ENCODE data around the gene CEACAM8. TPM values are rescaled to one million over a fixed set of nuclear protein-coding genes. Genes with fewer than 3 reads are reported as not detected.
"Not testable (repeated sequence)": the region's sequence is repeated elsewhere in the genome, so short reads cannot be mapped to it uniquely, and the experiment has no call there.

CEACAM8 gene
- total RNA-seq, 1 donor from 2014 or later = not detected

DNA sequence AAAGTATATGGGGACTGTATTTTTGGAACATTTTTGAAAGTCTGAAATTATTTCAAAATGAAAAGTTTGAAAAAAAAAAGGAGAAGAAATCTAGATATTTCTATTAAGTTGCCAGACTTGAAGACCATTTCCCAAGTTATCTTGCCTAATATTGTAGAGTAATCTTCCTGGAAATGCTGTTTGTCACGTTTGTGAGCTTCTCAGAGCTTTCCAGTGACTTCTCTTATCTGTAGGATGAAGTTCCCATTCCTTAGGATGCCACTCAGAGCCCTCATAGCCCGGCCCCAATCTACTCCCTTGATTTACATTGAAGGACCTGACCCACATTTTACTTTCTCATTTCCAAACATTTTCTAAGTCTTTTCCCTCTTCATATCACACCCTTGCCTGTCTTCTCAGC, 23.6 kb downstream of the CEACAM8 start:
- ATAC-seq = no peak

DNA sequence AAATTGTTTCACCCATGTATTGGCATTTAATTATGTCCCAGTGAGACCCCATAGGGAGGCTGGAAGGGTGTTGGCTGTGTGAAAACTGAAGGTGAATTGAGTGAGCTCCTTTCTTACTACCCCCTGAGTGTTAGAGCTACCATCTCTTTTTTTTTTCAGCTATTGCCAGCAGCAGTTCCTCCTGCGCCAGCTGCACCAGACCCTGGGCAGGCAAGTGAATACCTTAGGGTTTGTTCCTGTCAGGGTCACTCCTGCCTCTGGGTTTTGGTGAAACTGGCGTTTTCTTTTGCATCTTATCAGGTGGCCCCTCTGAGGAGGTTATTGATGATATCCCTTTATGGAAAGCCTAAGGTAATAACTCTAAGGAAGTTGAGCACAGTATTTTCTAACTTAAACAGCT, 25.5 kb downstream of the CEACAM8 start:
- no peak for ATAC-seq

DNA sequence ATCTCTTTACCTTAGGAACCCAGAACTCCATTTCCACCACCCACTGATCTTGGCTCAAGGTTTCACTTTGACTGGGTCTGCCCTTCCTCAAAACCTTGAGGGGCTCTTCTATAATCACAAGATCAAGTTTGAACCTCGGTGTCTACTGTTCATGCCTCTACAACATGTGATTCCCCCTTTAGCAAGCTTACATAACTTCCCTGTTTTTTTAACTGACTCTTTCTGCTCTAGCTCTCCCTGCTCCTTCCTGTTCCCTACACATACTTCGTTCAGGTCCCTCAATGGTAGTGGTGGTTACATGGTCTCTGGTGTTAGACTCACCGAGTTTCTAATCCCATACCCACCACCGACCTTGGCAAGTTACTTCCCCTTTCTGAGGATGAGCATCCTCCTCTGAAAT, 26.7 kb downstream of the CEACAM8 start:
- ATAC-seq = no peak

DNA sequence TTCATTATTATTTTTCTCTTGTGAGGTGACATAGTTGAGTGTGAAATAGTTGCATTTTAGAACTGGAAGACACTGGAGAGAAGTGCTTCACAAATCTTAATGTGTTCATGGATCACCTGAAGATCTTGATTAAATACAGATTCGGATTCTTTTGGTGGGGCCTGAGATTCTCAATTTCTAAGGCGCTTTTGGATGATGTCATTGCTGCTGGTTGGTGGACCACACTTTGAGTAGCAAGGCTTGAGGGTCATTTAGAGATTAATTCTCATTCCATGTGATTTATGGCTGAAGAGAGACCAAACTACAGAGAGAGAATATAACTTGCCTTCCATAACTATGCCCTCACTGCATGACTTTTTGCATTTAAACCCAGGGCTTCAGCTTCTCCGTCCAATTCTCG, 27.2 kb downstream of the CEACAM8 start:
- no peak for ATAC-seq

DNA sequence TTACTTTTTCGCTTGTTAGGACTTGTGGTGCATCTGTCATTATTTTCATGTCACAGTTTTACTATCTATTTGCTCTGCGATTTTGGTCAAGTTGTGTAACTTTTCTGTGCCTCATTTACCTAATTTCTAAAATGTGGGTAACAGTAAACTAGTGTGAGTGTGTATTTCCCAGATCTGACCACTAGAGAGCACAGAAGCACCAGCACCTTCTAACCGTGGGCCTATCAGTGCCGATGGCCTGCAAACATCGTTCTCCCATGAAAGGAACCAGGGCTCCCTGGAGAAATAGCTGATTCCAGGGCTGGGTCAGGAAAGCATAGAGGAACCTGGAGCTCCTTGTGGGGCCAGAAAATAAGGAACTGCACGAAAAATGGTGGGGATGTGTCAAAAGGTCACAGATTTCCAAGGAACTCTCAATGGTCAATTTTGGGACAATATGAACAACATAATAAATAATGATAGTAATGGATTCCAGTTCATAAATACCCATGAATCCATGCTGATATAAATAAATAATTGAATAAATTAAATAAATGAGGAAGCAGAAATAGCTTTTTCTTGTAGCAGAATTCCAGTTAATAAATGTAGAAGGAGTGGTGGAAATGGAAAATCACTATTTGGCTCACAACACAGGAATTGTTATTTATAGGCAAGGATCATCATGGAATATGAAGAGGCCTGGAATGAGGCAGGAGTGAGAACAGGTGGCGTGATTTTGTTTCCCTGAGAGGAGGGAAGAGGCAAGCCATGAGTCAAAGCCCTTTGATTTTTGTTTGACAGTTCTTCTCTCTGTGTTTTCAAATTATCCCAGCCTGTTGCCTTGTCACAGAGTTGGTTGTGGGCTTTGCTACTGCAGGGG, 31.1 kb downstream of the CEACAM8 start:
- peak; percentile 55 for ATAC-seq

DNA sequence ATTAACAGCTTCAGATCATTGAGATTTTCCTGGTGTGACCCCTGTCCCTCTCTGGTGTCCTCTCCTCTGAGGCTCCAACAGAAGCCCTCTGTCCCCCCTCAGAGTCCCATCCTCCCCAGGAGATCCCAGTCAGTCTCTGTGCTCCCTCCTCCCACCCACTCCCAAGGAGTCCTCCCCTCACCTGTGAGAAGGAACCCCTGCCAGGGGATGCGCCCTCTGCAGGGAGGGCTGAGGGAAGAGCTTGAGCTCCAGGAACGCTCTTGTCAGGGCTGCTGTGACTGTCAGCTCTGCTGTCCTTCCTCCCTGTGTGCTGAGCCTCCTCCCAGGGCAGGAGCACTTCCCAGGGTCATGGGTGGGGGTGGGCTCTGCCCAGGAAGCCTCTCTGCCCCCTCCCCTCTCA, 33.2 kb downstream of the CEACAM8 start:
- no peak for ATAC-seq

DNA sequence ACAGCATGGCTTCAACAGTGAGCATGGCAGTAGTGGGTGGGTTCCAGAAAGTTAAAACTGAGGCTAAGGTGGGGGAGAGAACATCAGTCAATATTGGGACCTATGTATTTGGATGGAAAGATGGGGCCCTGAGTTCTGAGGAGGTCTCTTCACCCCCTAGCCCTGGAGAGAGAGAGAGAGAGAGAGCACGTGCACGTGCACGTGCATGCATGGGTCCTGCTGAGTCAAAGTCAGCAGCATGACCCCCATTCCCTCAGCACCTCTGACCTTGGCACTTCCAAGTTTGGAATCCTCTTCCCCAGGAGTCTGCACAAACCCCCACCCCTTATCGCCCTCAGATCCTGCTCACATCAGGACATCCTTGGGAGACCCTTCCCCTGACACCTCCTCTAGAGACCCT, 34.0 kb downstream of the CEACAM8 start:
- no peak for ATAC-seq

DNA sequence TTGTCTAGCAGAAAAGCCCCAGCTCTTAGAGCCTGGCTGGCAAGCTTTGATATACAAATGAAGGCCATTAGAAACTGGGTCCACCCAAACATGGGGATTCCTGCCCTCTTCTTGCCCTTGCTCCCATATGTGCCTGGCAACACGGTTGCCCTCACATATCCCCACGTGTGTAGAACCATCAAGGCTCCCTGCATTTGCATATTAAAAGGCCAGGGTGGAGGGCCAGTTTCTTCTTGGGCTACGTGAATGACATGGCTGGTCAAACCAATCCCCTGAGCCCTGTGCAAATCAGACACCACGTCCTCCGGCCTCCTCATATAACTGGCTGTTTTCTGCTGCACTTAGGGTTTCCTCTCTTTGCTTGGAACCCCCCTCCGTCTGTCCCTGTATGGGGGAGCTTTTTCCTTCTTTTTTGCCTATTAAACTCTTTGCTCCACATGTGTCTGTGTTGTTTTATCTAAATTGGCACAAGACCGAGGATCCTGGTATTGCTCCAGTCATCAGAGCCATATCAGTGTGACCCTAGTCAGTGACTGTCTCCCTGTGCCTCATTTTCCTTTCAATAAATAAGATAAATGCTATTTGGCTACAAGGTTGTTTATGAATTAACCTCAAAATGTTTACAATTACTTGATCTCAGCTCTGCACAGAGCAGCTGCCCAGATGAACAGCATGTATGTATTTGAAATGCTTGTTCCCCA, 36.1 kb downstream of the CEACAM8 start:
- no peak for ATAC-seq

DNA sequence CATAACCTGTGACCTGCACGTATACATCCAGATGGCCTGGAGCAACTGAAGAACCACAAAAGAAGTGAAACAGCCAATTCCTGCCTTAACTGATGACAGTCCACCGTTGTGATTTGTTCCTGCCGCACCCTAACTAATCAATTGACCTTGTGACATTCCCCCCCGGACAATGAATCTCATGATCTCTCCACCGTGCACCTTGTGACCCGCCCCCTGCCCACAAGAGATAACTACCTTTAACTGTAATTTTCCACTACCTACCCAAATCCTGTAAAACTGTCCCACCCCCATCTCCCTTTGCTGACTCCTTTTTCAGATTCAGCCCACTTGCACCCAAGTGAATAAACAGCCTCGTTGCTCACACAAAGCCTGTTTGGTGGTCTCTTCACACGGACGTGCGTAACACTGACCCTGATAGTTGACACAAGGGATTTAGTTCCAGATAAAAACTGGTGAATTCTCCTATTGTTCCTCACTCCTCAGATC, 37.3 kb downstream of the CEACAM8 start:
- not testable (repeated sequence) for ATAC-seq

DNA sequence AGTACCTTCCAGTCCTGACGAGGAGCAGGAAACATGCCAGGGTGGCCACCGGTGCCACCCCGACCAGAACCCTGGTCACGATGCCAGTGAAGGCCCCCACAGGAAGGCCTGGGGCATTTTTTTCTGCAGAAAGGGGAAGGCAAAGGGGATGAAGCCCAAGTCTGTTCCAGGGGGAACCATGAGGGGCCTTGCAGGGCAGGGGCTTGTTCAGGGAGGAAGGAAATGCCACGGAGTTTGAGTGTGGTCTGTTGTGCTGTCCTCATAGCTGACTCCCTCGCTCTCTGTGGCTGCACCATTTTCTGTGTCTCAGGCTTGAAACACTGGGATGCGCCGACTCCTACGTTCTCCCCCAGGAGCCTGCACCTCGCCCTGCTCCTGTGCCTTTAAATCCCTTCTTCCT, 38.9 kb downstream of the CEACAM8 start:
- no peak for ATAC-seq

DNA sequence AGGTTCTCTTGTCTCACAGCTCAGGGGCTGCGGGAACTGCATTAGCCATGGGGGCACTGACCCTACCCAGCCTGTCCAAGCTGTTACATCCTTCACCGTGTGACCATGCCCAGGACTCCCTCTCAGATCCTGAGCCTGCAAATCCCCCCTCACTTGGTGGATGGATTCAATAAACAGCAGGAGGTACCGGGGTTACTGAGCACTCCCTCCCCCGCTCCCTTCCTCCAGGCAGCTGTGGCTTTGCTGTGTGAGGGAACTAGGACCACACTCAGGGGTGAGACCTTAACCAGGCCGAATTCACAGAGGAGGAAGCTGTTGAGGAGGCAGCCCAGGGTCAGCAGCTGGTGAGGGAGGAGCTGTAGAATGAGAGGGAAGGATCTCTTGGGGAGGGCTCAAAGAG, 39.4 kb downstream of the CEACAM8 start:
- no peak for ATAC-seq

DNA sequence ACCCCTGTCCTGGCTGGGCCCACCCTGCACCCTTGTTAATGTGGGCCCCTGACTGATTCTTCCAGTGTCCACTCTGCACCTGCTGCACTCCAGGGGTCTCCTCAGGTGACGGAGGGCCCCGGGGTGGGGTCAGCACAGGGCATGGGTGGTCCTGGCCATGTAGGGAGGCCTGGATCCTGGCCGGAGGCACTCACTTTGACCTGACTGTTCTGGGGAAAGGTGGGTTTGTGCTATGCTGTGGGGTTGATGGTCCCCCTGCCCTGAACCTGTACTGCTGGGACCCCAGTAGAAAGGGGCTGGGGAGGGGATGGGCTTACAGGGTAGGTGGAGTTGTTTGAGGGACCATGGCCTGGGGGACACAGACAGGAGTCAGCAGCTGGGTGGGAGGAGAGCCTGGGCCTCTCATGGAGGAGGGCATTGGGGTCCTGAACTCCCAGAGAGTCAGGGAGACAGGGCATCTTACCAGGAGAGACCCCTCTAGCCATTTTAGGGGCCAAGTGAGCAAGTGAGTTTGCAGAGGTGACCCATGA, 40.6 kb downstream of the CEACAM8 start:
- ATAC-seq = peak; percentile 10

DNA sequence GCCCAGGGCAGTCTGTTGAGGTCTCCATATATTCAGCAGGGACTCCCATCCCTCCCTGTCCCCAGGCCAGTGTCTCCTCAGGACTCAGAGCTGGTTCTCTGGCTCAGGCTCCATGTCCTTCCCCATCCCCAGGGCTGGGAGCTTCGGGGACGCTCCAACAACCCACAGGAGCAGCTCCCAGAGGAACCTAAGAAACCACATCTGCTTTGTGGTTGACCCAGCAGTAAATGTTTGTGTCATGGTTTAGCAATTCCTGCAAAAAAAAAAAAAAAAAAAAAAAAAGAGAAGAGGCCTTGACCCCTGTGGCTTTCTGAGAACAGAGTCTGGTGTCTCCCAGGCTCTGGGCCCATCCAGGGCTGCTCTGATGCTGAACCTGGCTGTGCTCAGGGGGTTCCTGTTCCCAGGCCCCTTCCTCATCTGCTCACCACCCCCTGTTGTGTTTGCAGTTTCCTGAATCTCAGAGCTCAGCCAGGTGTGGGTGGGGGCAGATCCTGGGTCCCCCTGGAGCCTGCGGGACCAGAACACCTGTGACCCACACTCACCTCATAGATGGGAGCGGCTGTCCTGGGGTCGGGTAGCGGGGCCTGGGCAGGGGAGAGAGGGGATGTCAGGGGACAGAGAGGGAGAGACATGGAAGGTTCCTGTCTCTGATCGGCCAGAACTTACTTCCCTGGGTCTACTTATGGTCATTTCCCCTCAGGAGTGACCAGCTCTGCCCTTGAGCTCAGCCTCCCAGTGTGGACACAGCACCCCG, 41.3 kb downstream of the CEACAM8 start:
- ATAC-seq = peak; percentile 20

DNA sequence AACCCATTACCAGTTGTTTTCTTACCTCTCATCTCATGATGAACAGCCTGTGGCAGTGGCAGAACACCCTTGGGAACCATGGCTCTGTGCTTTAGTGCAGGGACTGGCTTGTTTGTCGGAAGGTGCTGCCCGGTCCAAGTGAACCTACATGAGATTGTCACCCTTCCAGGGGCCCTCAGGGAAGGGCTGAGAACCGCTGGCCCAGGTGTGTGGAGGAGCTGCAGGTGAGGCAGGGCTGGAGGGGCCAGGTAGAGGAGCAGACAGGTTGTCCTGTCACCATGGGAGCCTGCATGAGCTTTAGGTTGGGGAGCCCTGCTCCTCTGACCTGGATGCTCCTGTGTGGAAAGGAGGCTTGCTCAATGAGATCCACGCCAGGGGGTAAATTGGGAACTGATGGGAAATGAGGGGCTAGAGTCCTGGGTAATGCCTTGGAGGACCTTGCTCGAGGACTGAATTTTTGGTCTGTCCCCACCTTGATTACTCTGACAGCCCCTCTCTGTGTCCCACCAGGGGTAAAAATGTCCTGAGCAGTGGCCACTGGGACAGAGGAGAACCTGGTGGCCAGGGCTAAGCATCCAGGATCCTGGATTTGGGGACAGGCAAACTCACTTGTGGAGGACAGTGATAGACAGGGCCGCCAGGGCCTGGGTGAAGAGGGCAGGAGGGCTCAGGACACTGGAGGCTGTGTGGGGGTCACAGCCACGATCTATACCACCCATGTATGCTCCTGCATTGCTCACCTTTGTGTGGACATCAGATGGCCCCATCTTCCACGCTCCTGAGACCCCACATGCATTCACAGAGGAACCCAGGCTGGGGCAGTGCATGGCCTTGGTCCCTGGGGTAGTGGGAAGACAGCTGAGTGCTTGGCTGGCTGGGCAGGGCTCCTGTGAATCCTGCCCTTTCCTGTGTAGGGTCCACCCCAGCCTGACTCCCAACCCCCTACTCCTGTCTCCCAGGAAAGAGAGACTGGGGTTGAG, 42.3 kb downstream of the CEACAM8 start:
- no peak for ATAC-seq

DNA sequence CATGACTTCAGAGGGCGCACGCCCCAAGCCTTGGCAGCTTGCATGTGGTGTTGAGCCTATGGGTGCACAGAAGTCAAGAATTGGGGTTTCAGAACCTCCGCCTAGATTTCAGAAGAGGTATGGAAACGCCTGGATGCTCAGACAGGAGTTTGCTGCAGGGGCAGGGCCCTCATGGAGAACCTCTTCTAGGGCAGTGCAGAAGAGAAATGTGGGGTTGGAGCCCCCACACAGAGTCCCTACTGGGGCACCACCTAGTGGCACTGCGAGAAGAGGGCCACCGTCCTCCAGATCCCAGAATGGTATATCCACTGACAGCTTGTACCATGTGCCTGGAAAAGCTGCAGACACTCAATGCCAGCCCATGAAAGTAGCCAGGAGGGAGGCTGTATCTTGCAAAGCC, 44.2 kb downstream of the CEACAM8 start:
- ATAC-seq = not testable (repeated sequence)

DNA sequence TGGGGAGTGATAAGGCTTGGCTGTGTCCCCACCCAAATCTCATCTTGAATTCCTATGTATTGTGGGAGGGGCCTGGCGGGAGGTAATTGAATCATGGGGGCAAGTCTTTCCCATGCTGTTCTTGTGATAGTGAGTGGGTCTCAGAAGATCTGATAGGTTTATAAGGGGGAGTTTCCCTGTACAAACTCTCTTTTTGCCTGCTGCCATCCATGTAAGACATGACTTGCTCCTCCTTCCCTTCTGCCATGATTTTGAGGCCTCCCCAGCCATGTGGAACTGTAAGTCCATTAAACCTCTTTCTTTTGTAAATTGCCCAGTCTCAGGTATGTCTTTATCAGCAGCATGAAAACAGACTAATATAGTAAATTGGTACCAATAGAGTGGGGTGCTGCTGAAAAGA, 45.7 kb downstream of the CEACAM8 start:
- ATAC-seq = not testable (repeated sequence)

DNA sequence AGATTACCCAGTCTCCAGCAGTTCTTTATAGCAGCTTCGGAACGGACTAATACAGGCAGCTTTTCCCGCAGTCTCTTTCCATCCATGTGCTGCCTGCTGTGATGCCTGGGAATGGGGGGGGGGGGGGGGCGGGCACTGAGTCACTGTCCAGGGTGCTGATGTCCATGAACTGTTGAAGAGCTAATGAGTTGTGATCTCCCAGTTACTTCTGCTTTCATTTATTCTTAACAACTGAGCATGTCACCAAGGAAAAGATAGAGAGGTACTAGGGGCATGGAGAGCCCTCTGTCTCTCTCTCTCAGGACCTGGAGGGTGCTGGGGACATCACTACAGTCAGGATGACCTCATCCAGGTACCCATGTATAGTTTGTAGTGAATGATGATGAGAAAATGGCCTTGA, 46.2 kb downstream of the CEACAM8 start:
- no peak for ATAC-seq

DNA sequence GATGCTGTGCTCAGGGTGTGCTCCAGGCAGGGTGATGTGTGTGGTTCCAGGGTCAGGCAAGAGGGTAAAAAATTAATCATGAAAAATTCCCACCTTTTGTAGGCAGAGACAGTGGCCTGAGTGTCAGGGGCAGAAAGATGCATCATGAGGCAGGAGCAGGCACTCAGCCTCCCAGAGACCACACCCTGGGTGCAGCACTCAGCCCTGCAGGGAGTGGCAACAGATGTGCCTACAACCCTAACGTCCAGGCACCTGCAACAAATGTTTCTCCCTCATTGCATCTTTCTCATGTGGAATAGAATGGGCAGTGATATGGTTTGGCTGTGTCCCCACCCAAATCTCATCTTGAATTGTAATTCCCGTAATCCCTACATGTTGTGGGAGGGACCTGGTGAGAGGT, 46.8 kb downstream of the CEACAM8 start:
- ATAC-seq = peak; percentile 31

DNA sequence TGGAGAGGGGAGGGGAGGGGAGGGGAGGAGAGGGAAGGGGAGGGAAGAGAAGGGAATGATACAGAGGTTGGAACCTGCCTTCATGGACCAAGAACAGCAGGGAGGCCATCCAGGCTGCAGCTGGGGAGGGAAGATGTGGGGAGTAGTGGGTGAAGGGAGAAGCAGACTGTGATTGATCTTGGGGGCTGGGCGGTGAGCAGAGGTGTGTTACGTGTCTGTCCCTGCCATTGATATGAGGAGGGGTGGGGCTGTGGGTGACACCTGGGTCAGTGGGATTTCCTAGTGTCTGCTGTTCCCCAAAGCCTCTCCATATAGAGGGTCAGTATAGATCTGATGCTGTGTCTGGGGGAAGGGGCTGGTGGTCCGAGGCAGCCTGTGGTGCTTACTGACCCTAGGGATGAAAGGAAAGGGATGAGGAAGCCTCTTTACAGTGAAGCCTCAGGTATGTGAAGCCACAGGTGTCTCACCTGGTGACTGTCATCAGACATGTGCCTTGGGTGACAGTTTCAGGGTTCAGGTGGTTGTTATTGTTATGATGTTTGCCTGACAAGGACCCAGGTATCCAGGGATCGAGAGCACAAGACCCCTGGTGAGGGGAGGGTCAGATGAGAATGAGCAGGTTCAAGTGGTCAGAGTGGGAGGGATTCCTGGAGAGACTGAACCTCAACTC, 47.8 kb downstream of the CEACAM8 start:
- ATAC-seq = no peak

DNA sequence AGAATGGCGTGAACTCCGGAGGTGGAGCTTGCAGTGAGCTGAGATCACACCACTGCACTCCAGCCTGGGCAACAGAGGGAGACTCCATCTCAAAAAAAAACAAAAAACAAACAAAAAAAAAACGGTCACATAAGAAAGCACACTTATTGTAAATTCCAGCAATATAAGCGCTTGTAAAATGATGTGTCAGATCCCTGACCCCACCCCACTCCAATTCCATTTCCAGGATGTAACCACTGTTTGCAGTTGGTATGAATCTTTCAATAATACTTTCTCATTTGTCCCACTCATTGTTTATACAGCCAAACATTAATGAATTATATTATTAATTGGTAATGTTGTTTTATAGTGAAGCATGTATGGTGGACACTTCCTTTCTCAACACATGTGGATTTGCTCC, 50.6 kb downstream of the CEACAM8 start:
- no peak for ATAC-seq

DNA sequence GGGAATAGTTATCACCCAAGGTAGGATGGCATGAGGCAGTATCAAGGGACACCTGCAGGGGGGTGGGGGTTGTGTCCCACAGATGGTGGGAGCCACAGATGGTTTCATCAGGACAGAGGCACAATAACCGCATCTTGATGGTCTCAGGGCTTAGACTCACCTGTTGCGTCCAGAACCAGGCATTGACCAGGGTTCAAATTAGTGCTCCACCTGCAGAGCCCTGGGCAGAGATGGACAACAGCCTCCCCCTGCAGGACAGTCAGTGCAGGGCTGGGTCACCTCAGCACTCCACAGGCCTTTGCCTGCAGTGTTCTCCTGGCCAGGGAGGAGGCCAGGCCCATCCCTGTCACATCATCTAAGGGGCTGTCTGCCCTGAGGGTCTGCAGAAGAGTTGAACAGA, 51.9 kb downstream of the CEACAM8 start:
- ATAC-seq = no peak

All from esophagus mucosa (tissue), 1 donor.